Progenitor cell of endocrine pancreas (in vitro differentiated cells): ENCODE data around the gene RAI1. TPM values are rescaled to one million over a fixed set of nuclear protein-coding genes. Genes with fewer than 3 reads are reported as not detected.
A peak's percentile ranks its signal among the peaks of the same experiment; 100 is the strongest.

Experiments used
- DNase-seq: peaks from one replicate; pipeline ENCODE4 v3.0.0; 2021; ENCODE audit warnings: low spot score; ENCODE audit not compliant: unreplicated experiment
- H3K27ac Mint-ChIP-seq: 2 replicates; pipeline ENCODE4 v1.8.0; 2021; ENCODE audit warnings: mild to moderate bottlenecking, moderate library complexity, mixed read lengths
- H3K27me3 Mint-ChIP-seq: 2 replicates; pipeline ENCODE4 v1.8.0; 2021; ENCODE audit warnings: mixed read lengths
- H3K36me3 Mint-ChIP-seq: 2 replicates; pipeline ENCODE4 v1.8.0; 2022; ENCODE audit warnings: mixed read lengths; ENCODE audit not compliant: insufficient read depth
- H3K4me1 Mint-ChIP-seq: 2 replicates; pipeline ENCODE4 v1.8.0; 2021; ENCODE audit warnings: low read depth, mixed read lengths
- H3K4me3 Mint-ChIP-seq: 2 replicates; pipeline ENCODE4 v1.8.0; 2021; ENCODE audit warnings: low read depth, mild to moderate bottlenecking, moderate library complexity, mixed read lengths
- H3K9me3 Mint-ChIP-seq: 2 replicates; pipeline ENCODE4 v1.8.0; 2021; ENCODE audit warnings: low read depth, mixed read lengths
- CTCF ChIP-seq: fragments of 200-600 bp; sonication (generic); IDR thresholded peaks from one replicate; pipeline ENCODE4 v1.5.0; 2021; ENCODE audit warnings: antibody characterized with exemption, mild to moderate bottlenecking; ENCODE audit not compliant: unreplicated experiment
- total RNA-seq: library from RNA; stranded (reverse); gene quantifications from 2 replicates; pipeline ENCODE4 v1.2.1, GENCODE V29; 2021

Gene RAI1
- total RNA-seq, 1 donor from 2014 or later = 75.0 TPM

- no peaks in the 10 kb centered on the region for H3K27me3 Mint-ChIP-seq
- H3K27ac Mint-ChIP-seq = peak overlapping the region; percentile 7
- H3K9me3 Mint-ChIP-seq = no peaks in the 10 kb centered on the region
- peaks cover 13% of the 10 kb centered on the region for H3K4me1 Mint-ChIP-seq
- no peak for DNase-seq
- H3K4me3 Mint-ChIP-seq = no peak overlapping the region
- TF ChIP-seq CTCF = no peak
- H3K36me3 Mint-ChIP-seq = peaks cover 6% of the 10 kb centered on the region
Observed at GRCh38 chr17:17760872-17761550, 79.8 kb downstream of the RAI1 start.

- H3K4me3 Mint-ChIP-seq = no peak overlapping the region
- peak overlapping the region; percentile 54 for H3K27ac Mint-ChIP-seq
- H3K9me3 Mint-ChIP-seq = no peaks in the 10 kb centered on the region
- H3K27me3 Mint-ChIP-seq = no peaks in the 10 kb centered on the region
- peaks cover 6% of the 10 kb centered on the region for H3K36me3 Mint-ChIP-seq
- peaks cover 18% of the 10 kb centered on the region for H3K4me1 Mint-ChIP-seq
- no peak for TF ChIP-seq CTCF
- DNase-seq = no peak
Observed at GRCh38 chr17:17761894-17762743, 80.9 kb downstream of the RAI1 start.

- no peak for TF ChIP-seq CTCF
- H3K4me1 Mint-ChIP-seq = peaks cover 18% of the 10 kb centered on the region
- DNase-seq = no peak
Observed at GRCh38 chr17:17762744-17763105, 81.5 kb downstream of the RAI1 start.

GRCh38 chr17:17763136-17763535 lies 81.9 kb downstream of the RAI1 start:
- no peak for DNase-seq
- no peak for TF ChIP-seq CTCF
- Mint-ChIP-seq H3K36me3 (peaks cover 4% of the 10 kb centered on the region), H3K9me3 (no peaks in the 10 kb centered on the region), H3K4me1 (peaks cover 16% of the 10 kb centered on the region), H3K27me3 (no peaks in the 10 kb centered on the region), H3K4me3 (no peak overlapping the region), H3K27ac (no peak overlapping the region)

More at GRCh38 chr17:17762744-17763105, 81.5 kb downstream of the RAI1 start:
- H3K36me3 Mint-ChIP-seq = peaks cover 6% of the 10 kb centered on the region
- H3K4me3 Mint-ChIP-seq = no peak overlapping the region
- no peaks in the 10 kb centered on the region for H3K27me3 Mint-ChIP-seq
- H3K27ac Mint-ChIP-seq = no peak overlapping the region
- no peaks in the 10 kb centered on the region for H3K9me3 Mint-ChIP-seq

- TF ChIP-seq CTCF = no peak
- no peaks in the 10 kb centered on the region for H3K27me3 Mint-ChIP-seq
- no peak for DNase-seq
- peaks cover 4% of the 10 kb centered on the region for H3K36me3 Mint-ChIP-seq
- H3K4me3 Mint-ChIP-seq = no peak overlapping the region
- peak overlapping the region; percentile 83 for H3K27ac Mint-ChIP-seq
- peaks cover 13% of the 10 kb centered on the region for H3K4me1 Mint-ChIP-seq
- no peaks in the 10 kb centered on the region for H3K9me3 Mint-ChIP-seq
Observed at GRCh38 chr17:17763734-17764133, 82.5 kb downstream of the RAI1 start.
